Transverse colon (tissue), 3 donors: ENCODE measurements around the gene SLC4A4.

Experiments
- EP300 ChIP-seq: sonication (generic); formaldehyde crosslinking; IDR thresholded peaks from one replicate; pipeline ENCODE4 v1.6.1; 2017; ENCODE audit warnings: antibody characterized with exemption, low read depth
- POLR2A ChIP-seq: fragments of 450-650 bp; IDR thresholded peaks from one replicate; pipeline ENCODE4 v1.6.1; 2016; ENCODE audit warnings: antibody characterized with exemption, mild to moderate bottlenecking, moderate library complexity
- TF ChIP-seq, protein P1 (sequence below), 5 experiments: fragments of 200-600 bp in 3 of 5; fragments of 450-650 bp in 2 of 5; sonication (generic) in 3 of 5; IDR thresholded peaks; 1 replicate in 2 of 5; 2 replicates in 3 of 5; pipeline ENCODE4 v1.5.1; 2016 to 2017; ENCODE audit warnings: antibody characterized with exemption in 5 of 5, inconsistent platforms in 3 of 5, mild to moderate bottlenecking in 2 of 5, moderate library complexity in 1 of 5

DNA sequence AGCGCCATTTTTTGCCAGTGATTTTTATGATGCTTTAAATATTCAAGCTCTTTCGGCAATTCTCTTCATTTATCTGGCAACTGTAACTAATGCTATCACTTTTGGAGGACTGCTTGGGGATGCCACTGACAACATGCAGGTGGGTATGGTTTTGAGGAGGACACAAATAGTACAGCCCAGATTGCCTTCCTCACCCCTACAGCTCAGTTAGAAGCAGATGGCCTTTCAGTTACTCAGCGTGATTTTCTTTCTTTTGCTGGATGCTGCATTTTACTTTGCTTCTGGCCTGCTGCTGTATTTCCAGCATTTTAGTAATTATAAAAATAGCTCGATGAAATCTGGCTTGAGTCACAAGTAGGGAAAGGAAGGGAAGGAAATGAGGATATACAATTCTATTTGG lies 114.7 kb downstream of the SLC4A4 start:
- TF ChIP-seq, protein P1, sequence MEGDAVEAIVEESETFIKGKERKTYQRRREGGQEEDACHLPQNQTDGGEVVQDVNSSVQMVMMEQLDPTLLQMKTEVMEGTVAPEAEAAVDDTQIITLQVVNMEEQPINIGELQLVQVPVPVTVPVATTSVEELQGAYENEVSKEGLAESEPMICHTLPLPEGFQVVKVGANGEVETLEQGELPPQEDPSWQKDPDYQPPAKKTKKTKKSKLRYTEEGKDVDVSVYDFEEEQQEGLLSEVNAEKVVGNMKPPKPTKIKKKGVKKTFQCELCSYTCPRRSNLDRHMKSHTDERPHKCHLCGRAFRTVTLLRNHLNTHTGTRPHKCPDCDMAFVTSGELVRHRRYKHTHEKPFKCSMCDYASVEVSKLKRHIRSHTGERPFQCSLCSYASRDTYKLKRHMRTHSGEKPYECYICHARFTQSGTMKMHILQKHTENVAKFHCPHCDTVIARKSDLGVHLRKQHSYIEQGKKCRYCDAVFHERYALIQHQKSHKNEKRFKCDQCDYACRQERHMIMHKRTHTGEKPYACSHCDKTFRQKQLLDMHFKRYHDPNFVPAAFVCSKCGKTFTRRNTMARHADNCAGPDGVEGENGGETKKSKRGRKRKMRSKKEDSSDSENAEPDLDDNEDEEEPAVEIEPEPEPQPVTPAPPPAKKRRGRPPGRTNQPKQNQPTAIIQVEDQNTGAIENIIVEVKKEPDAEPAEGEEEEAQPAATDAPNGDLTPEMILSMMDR (IDR thresholded peaks at IDR 0.05): no peak
- TF ChIP-seq POLR2A (no peak), EP300 (no peak)
